Left ventricle myocardium superior (tissue), 1 donor: ENCODE data around the gene JARID2. TPM values are rescaled to one million over a fixed set of nuclear protein-coding genes. Genes with fewer than 3 reads are reported as not detected.
A peak's percentile ranks its signal among the peaks of the same experiment; 100 is the strongest.

ENCODE experiments used
- ATAC-seq: fragments of 200-7000 bp; cut with Tn5 transposase; one replicate; pipeline ENCODE4 v1.9.1; 2020; ENCODE audit warnings: mild to moderate bottlenecking, moderate library complexity
- DNase-seq: peaks from one replicate; pipeline ENCODE4 v3.0.0-alpha.2; 2020
- intact Hi-C: fragments of 100-400 bp; cut with micrococcal nuclease; formaldehyde crosslinking; loops from one replicate; pipeline ENCODE4 v1.11.0; 2022
- total RNA-seq: library from RNA; stranded (reverse); fragmentation: NEBNext Ultra II Directional; extraction: Animal tissue kit (Norgen Biotek cat#: 25700); gene quantifications from one replicate; pipeline ENCODE4 v1.2.1, GENCODE V29; 2021
- donor health status: DM: no; HTN: yes; CAD: no; lungs with severe emphysema.

Gene JARID2
- total RNA-seq, 1 donor from 2014 or later, result 10.2 TPM

DNA sequence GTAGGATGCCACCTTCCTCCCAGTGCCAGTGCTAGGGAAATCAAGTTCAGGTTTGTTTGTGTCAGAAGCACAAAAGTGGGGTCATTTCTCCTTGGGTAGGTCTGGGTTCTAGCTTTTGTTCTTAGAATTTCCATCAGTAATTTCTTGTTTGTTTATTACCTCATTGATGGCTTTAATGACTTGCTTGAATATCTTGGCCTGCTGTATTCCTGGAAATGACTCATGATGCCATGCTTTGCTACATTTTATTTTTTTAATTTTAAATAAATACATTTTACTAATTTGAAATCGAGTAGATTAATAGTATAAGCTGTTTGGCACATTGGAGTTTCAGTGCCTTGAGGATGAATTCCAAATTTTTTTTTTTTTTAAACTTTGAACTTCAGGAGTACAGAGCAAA lies 189.6 kb downstream of the JARID2 start:
- ATAC-seq, result no peak
- no peak for DNase-seq
- intact Hi-C loops, result no loop called here

DNA sequence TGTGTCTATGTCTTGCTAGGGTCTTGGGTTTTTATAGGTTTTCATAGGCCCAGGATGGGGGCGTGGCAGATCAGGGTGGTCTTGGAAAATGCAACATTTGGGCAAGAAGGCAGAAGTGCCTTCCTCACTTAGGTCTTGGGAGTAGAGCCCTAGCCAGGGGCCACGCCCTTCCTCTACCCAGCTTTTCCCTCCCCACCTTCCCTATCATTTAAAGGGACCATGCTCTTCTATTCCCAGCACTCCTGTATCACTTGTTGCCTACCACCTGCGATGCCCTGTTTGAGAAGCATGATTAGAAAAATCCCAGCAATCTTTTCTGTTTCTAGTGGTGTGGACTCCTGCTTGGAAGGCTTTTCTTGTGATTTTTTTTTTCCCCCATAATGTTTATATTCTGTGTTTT lies 190.6 kb downstream of the JARID2 start:
- intact Hi-C loops, result no loop called here
- ATAC-seq (no peak), DNase-seq (no peak)

DNA sequence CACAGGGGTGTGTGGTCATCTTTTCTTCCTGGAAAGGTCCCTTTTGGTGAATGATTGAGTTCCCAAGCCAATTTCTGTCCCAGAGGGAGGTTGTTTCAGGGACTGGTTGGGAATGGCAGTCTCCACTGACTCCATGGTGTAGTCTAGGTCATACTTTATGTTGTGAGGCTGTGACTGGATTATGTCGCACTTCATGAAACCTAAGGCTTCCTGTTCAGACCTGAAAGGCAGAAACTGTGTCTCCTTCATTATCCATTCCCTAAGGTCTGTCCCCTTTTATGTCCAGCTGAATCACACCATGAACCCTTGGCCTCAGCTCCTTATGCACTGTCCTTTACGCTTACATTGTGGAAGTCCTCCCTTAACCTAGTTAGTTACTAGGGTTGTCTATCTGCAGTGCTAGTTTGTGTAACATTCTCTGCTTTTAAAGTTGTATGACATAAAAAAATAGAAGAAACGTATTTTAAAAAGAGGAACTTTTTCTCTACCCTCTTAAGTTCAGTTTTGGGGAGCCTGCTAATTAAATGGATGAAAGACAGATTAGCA lies 191.3 kb downstream of the JARID2 start:
- no peak for DNase-seq
- no peak for ATAC-seq
- intact Hi-C loops, result no loop called here

DNA sequence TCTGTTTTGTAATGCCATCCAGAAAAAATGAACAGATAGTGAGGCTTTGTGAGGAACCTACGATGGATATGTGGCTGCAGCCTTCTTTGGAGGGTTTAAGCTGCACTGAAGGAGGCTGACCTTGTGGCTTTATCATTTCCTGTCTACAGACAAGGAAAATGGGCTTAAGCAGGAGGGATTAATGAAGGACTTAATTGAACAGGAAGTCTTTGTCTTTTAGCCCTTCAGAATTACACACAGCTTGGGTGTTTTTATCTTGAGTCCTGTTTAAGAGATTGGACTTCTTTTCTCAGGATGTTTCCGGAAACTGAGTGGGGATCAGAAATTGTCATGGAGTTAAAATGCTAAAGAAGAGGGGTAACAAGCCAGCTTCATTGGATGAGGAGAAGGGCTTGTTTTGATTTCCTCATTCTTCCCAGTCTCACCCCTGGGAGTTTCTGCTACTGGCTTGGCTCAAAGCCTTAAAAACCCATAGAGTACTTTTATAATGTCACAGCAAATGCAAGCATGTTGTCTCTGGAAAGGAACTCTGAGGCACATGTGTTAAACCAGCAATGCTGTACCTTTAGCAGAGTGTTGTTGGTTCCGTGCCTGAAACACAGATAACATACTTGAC lies 193.6 kb downstream of the JARID2 start:
- intact Hi-C loops, result loop anchor here (10.0 kb wide), 1 partner anchor 175 kb away; no protein-coding TSS in a partner anchor
- DNase-seq, result no peak
- ATAC-seq, result peak; percentile 21

DNA sequence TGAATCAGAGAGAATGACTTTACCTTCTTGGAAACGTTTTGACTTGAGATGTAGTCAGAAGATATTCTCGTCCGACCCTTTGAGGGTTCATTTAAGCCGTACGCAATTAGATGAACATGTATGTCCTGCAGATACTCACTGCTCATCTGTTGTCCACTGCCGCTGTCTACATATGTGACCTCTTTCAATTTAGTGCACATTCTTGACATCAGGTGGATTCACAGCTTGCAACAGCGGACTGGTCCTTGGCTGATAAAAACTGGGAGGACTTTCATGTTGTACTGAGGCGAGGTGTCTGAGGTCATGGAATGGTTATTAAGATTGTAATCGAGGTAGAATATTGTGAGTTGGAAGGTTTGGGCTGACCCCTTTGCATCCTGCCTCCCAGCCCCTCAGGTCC lies 194.2 kb downstream of the JARID2 start:
- ATAC-seq, result no peak
- no peak for DNase-seq
- intact Hi-C loops, result loop anchor here (10.0 kb wide), 1 partner anchor 175 kb away; no protein-coding TSS in a partner anchor

DNA sequence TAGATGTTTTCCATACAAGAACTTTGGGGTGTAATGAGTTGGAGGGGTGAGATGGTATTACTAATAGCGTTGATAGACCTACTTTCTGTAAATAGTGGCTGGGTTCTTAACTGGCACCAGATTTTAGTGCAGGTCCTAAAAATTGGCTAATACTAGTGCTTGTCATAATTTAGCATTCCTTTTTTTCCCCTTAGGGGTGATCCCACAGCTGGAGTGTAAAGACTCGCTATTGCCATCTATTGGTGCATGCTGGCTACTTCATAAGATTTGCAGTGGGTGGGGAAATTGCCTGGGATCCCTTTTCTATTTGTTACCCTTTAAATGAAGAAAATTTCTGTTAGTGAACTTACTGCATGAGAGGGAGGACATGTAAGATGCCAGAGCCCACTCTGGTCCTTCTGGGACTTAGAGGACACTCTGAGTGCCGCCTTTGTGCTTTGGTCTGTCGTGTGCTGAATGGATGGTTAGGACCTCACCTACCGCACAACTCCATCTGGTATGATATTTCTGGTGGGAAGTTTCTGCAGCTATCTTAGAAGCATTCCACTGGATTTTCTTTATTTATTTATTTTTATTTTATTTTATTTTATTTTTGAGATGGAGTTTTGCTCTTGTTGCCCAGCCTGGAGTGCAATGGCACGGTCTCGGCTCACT lies 195.5 kb downstream of the JARID2 start:
- intact Hi-C loops, result loop anchor here (10.0 kb wide), 1 partner anchor 177 kb away; no protein-coding TSS in a partner anchor
- no peak for DNase-seq
- ATAC-seq, result peak; percentile 74

DNA sequence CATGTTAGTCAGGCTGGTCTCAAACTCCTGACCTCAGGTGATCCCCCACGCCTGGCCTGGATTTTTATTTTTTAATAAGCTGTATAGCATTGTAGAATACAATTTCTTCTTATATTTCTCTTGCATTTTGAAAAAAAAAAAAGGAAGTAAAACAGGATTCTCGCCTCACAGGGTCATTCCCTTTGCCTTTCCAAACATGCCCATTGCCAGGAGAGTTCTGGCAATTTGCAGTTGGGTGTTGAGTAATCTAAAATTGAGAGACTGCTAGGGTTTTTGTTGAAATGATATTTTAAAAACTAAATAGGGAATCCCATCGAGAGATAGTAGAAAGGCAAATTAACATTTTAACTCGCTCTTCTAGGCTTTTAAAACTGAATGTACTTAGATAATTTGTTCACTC lies 196.1 kb downstream of the JARID2 start:
- intact Hi-C loops, result loop anchor here (10.0 kb wide), 1 partner anchor 177 kb away; no protein-coding TSS in a partner anchor

DNA sequence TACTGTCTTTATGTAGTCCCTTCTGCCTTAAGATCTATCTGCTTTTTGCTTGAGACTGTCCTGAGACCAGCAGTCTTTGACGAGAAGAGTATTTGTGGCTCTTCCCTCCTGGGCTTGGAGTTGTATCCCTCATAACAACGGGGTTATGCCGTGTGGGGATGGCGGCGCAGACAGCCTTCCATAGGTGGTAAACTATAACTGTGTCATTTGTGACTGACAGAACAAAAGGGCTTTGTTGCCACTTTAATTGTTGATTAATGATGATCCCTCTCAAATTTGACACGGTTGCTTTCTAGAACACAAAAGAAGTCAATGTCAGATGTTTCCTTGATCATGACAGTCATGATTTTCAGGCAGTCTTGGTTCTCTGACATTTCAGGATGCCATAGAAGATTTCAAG lies 196.6 kb downstream of the JARID2 start:
- no peak for ATAC-seq
- no peak for DNase-seq

More for the DNA sequence above, 196.1 kb downstream of the JARID2 start:
- no peak for DNase-seq
- ATAC-seq, result peak; percentile 27

DNA sequence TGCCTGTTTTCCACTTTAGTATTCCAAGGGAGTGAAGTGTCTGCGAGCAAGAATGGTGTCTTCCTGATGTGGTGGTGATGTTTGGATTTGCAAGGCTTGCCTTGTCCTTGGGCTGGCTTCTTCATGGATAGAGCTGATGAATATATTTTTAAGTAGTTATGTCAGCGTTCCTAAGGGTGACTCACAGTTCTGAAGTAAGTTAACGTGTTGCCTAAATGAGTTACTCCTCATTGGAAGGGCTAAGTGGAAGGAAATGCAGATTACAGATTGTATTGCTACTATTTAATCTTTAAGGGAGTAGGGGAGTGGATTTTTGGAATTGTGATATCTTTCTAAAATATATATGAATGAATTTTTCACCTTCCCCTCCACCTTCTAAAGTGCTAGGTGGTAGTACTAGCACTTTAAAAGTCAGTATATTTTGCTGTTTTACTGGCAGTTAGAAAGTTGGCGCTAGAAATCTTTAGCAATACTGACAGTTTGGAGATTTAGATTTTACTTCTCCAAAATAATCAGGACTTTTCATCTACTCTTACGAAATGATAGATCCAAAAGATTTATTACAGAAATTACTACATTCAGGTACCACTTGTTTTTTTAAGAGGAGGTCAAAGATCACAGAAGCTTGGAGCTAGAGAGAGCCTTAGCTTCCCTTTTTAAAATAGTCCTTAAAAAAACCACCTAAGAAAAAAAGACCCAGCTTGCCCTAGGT lies 197.4 kb downstream of the JARID2 start:
- DNase-seq (no peak), ATAC-seq (peak; percentile 36)
- intact Hi-C loops, result loop anchor here (10.0 kb wide), 1 partner anchor 178 kb away; no protein-coding TSS in a partner anchor

More for the DNA sequence above, 196.6 kb downstream of the JARID2 start:
- intact Hi-C loops, result loop anchor here (10.0 kb wide), 1 partner anchor 178 kb away; no protein-coding TSS in a partner anchor

DNA sequence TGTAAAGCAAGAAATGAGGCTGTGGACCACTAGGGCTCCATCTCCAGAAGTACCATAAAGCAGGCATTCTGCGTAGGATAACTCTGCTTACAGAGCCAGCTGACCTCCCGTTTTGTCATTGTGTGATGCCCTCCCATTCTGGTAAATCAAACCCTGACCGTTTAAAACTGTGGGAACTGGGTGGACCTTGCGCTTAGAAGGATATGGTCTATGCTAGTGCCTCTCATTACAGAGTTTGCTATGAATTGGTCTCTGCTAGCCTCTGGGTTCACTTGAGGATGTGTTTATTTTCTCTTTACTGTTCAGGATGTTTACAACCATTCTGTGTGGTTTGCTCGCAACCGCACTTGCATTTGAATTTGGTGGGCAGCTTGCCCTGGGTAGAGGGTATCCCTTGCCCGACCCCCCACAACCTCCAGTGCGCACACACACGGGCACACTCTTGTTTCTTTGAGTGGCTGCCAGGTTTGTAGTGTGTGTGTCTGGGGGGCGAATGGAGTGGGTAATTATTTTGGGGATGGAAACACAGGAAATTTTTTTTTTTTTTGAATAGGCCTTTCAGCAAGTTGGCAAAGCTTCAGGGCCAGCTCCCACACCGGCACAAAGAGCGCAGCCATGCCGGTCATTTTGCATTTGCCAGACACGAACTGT lies 198.3 kb downstream of the JARID2 start:
- intact Hi-C loops, result loop anchor here (10.0 kb wide), 1 partner anchor 179 kb away; no protein-coding TSS in a partner anchor

DNA sequence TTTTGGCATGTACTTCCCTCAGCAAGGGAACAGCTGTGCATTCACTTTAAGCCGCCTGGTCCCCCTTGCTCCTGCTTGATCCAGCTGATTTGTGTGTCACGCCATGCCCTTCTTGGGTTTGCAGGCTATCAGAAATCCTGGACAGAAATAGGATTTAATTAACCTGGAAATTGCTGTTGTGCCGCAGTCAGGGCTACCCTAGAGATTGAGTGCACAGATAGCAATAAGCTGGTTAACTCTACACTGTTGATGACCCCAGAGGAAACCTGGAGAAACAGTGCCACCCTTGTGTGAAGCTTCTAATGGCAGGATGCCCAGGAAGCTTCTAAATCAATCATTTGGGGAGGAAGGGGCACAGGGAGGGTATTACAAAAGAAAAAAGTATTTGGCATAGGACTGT lies 199.0 kb downstream of the JARID2 start:
- ATAC-seq (no peak), DNase-seq (no peak)
- intact Hi-C loops, result loop anchor here (10.0 kb wide), 1 partner anchor 180 kb away; no protein-coding TSS in a partner anchor

More for the DNA sequence above, 198.3 kb downstream of the JARID2 start:
- DNase-seq (no peak), ATAC-seq (no peak)

DNA sequence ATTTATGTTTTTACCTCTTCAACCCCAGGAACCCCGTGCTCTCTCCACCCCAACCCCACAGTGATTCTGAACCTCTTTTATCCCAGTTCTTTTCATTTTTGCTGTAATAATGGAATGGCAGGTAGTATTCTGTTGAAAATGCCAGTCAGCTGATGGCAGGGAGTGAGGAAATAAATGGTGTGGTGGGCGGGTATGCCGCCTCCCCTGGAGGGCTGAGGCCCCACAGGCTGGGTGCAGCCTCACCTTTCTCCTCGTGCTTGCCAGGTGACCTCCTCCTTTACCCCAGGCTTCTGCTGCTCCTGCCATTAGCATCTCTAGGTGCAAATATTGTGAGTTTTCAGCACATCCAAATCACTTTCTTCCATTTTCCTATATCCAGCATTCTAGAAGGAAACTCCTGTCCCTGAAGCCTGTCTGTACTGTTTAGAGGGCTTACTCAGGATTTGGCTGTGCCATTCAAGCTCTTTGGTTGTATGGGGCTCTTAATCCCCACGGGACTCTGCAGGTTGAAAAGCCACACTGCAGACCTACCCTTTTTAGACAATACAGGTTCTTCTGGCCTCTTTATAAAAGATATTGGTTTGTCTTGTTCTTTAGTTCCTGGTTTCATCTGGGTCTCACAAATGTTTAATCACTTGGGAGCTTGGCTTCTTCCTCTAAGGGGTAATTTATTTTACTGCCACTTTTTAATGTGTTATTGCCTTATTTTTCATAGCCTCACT lies 201.8 kb downstream of the JARID2 start:
- intact Hi-C loops, result loop anchor here (10.0 kb wide), 1 partner anchor 183 kb away; no protein-coding TSS in a partner anchor
- ATAC-seq (no peak), DNase-seq (no peak)

DNA sequence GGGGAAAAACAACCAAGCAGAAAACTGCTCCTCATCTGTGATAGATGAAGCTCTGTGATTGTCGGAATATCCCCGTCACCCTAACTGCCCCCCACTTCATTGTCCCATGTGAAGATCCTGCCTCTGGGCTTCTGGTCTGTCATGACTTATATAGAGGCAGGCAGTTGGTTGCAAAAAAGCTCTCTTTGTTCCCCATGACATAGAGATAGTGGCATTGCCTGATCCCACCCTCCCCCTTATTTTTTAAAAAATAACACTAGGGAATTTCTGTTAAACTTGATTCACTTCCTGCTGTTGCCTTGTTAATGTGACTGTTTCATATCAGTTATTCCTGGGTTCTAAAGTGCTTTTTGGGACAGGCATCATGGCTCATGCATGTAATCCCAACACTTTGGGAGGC lies 203.1 kb downstream of the JARID2 start:
- no peak for ATAC-seq
- no peak for DNase-seq
- intact Hi-C loops, result loop anchor here (10.0 kb wide), 1 partner anchor 184 kb away; no protein-coding TSS in a partner anchor

DNA sequence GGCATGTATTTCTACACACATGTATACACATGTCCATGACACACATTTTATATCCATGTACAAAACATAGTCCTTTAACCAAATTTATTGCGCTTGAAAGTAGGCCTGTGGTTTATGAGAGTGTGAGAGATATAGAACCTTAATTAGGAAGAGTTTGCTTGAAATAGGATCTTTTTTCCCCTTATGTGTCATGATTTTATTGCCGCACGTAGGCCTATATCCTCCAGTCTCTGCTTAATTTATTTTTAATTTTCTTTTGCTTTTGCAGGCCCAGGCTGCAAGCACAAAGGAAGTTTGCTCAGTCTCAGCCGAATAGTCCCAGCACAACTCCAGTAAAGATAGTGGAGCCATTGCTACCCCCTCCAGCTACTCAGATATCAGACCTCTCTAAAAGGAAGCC lies 205.9 kb downstream of the JARID2 start:
- ATAC-seq (no peak), DNase-seq (no peak)
- intact Hi-C loops, result no loop called here

DNA sequence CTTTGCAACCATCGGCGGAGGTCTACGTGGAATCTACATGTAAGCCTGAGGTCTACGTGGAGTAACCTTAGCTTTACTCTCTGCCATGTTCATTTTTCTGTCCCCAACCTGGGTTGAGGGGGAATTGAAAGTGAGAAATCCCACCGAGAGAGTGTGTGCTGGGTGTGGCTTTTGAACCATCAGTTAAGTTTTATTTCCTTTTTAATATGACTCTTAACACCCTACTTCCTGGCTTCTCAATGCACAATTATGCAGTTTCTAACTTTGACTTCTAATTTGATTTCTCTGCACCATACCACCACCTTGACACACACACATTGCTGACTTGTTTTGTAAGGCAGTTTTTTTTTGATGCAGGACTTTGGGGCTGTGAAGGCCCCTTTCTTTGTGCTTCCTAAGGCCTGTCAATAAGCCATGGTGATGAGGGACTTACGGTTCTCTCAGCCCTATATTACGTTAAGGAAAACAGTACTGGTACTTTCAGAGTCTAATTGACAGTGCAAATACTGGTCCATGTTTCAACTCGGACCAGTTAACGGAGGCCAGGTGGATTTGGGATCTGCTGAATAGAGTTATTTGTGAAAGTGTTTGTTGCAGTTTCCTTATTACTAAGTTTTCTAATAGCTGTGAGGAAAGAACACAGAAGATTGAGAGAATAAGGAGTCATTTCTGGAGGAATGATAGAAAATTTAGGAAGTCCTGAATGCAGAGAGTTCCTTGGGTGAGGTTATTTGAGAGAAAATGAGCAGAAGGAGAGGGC lies 206.5 kb downstream of the JARID2 start:
- DNase-seq (no peak), ATAC-seq (no peak)
- intact Hi-C loops, result no loop called here

DNA sequence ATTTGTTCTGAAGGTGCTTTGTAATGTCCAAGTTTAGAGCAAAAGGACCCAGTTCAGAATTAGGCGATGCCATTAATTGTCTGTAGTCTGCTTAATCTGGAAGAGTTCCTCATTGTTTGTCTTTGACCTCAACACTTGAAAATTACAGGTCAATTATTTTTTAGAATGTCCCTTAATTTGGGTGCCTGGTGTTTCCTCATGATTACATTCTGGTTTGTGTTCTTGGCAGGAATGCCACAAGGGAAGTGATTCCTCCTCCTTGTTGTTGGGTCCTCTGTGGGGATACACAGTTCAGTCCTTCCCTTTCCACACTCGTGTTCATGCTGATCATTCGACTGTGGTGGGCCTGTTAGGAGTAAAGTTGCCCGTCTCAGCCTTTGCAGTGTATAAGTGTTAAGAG lies 207.3 kb downstream of the JARID2 start:
- DNase-seq (no peak), ATAC-seq (peak; percentile 57)
- intact Hi-C loops, result no loop called here

DNA sequence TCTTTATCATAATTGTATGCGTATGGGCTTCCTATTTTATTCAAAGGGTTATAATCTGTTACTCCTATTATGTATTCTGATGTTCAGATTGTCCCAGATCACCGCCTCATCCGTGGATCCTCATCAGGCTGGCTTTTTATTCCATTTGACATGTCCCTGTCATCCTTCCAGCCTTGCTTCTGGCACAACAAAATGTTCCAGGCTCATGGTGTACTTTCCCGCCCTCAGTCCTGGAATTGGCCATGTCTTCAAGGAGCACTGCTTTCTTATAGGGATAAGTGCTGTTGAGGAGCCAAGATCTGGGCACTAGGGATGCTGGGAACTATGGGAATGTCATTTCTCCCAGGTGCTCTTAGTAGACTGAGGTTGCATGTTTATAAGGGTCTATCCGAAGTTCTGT lies 207.8 kb downstream of the JARID2 start:
- ATAC-seq, result peak; percentile 80
- DNase-seq, result no peak
- intact Hi-C loops, result no loop called here

DNA sequence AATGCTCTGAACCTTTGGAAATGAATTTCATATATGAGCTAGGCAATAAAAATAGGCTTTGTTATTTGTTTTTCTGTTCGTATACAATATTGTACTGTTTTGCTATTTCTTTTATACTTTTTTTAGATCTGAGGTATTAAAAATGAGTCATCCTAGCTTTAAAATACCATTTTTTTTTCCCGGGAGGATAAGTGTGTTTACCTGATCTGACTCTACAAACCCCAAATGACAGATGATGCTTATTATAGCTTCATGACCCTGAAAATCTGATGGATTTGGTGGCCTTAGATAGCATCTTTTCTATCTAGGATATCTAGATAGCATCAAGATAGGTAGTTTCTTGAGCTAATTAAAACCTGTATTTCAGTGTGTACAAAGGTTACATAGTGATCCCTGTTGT lies 210.6 kb downstream of the JARID2 start:
- ATAC-seq, result no peak
- intact Hi-C loops, result no loop called here
- no peak for DNase-seq
